Right lung (tissue), 5 donors: ENCODE results near the gene GPC5. TPM values are rescaled to one million over a fixed set of nuclear protein-coding genes. Genes with fewer than 3 reads are reported as not detected.
"Not testable (repeated sequence)": the region's sequence is repeated elsewhere in the genome, so short reads cannot be mapped to it uniquely, and the experiment has no call there.

Source experiments
- DNase-seq, 2 donors: peaks; one replicate each; pipeline ENCODE4 v3.0.0-alpha.2; 2013
- polyA plus RNA-seq, 5 donors: library from polyadenylated mRNA; unstranded; fragments of 120-200 nt; gene quantifications; one replicate each; pipeline versions ENCODE4 v1.2.1 to v1.2.3, GENCODE V29; 2013; ENCODE audit warnings: inconsistent platforms in 1 of 5, low replicate concordance in 1 of 5; ENCODE audit not compliant: insufficient read length in 5 of 5, insufficient read depth in 1 of 5

GPC5 gene
- polyA plus RNA-seq, 5 donors, result 9.2 to 17.3 (median 14.9) TPM

DNA sequence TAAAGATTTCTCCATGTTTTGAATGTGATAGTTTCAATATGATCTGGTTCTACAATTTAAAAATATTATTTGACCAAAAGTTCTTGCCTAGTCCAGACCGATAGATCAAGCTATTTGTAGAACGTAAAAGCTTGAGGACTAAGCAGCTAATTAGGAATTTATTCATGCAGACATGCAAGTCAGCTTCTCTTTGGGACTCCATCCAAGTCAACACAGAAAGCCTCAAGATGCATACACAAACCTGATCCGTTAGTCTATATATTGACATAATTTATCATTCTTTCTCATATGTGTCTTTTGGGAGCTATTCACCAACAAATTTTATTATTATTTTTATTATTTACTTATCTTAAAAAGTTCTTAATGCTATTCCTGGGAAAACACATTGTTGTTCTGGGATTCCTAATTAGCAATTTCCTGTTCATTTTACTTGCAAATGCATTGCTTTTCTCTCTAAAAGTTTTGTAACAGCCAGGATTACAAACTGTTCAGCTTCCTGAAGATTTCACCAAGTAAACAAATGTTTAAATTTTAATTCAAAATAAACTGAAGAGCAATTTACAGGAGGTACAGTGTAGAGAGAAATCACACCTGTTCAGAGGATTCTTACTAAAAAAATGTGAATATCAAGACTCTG lies 375.3 kb downstream of the GPC5 start:
- no peak for DNase-seq

DNA sequence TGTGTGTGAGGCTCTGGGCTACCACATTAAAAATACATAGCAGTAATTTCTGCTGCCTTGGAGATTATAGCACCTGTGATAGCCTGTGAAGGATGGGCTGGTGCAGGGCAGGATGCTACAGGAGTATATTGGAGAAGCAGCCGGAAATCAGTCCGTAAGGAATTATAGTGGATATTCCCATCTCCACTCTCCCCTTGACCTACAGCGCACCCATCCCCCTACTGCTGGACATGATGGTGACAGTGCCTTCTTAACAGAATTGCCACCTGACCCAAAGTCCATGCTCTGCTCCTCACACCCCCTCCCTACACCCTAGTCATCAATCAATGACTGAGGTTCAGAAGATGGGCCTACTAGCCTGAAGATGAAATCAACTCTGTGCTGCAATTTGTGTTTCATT lies 376.0 kb downstream of the GPC5 start:
- DNase-seq, result no peak

- no peak for DNase-seq
Measured at GRCh38 chr13:91776611-91777193, 378.3 kb downstream of the GPC5 start.

DNA sequence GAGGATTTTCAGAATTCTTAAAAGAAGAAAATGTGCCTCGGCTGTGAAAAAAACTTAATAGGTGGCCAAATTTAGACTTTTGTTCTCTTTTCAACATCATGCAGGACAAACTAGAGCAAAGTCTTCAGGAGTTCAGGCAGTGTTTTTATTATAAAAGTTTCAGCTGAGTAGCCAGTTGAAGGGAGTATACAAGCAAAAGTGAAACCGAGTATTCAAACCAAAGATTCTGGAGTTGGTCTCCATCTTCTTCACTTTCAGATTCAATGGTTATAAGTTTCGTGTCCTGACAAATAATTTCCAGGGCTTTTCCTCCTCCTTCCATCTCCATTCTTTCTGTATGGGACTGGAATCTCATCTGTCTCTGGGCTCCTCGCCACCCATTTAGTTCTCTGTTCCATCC lies 379.7 kb downstream of the GPC5 start:
- no peak for DNase-seq

DNA sequence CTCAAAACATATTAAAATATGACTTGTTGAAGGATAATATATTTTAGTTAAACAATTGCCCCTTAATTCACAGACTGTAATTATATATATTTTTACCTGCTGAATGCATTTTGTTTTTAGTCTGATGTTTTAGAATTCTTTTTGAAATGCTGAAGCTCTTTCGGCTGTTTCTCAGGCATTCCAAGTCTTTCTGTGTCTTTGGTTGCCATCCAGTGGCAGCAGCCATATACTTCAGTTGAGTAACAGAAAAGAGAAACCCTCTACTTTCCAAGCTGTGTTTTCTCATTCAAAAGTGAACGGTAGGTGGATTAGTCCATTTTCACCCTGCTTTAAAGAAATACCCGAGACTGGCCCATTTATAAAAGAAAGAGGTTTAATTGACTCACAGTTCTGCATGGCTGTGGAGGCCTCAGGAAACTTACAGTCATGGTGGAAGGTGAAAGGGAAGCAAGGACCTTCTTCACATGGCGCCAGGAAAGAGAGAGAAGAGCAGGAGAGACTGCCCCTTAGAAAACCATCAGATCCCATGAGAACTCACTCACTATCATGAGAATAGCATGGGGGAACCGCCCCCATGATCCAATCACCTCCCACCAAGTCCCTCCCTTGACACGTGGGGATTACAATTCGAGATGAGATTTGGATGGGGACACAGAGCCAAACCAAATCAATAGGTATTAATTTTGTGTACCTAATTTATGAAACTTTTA lies 383.7 kb downstream of the GPC5 start:
- not testable (repeated sequence) for DNase-seq

- no peak for DNase-seq
Measured at GRCh38 chr13:91785431-91786119, 387.2 kb downstream of the GPC5 start.

GRCh38 chr13:91792054-91792453 lies 393.6 kb downstream of the GPC5 start:
- DNase-seq, result no peak

- DNase-seq, result no peak
Measured at GRCh38 chr13:91797567-91797966, 399.1 kb downstream of the GPC5 start.

GRCh38 chr13:91798338-91798737 lies 399.9 kb downstream of the GPC5 start:
- not testable (repeated sequence) for DNase-seq

DNA sequence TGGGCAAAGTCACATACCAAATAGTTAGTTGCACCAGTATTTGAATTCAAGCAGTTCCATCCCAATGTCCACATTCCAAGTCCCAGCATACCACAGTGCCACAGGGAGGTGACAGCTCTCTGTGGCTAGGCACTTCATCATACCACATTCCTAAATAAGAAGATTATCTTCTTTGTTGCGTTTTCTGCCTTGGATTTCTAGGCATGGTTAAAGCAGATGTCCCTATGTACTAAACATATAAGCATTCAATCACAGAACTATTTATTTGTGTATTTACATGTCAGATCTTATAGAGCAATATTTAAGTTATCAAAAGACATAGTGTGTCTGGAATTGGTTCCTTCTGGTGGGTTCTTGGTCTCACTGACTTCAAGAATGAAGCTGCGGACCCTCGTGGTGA lies 403.4 kb downstream of the GPC5 start:
- not testable (repeated sequence) for DNase-seq

DNA sequence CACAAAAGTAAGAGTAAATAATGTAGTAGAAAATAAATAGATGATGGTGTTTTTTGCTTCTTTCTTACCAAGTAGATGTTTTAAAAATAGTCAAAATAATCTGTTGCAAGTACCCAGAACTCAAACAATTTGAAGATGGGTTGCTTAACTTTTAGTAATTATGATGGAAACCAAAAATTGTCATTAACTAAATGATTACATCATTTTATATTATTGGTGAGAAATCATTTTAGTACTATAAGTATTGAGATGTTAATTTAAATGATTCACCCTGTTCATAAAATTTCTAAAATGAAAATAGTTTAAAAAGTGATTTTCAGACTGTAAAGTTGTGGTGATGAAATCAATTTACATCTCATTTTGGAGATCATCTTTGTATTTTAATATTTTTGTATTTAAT lies 404.5 kb downstream of the GPC5 start:
- DNase-seq, result no peak

DNA sequence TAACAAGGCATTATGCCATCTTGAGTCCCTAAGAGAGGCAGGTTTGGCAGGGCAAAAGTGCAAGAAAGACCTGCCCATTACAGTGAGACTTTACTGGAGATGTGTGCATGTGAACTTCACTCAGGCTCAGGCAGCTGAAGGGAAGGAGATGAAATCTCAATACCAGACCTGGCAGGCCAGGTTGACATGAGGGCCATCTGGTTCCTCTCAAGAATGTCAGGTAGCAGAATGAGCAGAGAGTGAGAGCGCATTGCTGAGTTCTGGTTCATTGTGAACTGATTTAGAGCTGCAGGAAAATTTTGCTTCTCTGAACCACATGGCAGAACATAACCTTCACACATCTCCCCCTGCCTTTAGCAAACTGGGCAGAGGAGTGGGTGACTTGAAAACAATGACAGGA lies 406.3 kb downstream of the GPC5 start:
- no peak for DNase-seq

GRCh38 chr13:91805605-91806004 lies 407.2 kb downstream of the GPC5 start:
- no peak for DNase-seq

DNA sequence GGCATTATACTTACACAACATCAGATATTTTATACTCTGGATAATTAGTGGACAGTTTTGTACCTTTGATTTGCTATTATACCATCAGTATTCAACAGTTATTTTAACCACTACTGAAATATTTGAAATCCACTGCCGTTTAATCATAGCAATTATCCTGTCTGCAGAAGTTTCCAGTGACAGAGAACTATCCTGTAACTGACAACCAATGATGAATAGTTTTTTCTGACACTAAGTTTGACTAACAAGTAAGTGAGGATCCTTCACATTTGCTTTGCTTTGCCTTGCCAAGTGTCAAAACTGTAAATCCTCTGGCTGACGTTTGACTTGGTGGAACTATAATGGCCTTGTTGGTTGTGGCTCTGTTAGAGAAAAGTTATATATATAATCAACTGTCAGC lies 410.7 kb downstream of the GPC5 start:
- no peak for DNase-seq

- no peak for DNase-seq
Measured at GRCh38 chr13:91813253-91813652, 414.8 kb downstream of the GPC5 start.

DNA sequence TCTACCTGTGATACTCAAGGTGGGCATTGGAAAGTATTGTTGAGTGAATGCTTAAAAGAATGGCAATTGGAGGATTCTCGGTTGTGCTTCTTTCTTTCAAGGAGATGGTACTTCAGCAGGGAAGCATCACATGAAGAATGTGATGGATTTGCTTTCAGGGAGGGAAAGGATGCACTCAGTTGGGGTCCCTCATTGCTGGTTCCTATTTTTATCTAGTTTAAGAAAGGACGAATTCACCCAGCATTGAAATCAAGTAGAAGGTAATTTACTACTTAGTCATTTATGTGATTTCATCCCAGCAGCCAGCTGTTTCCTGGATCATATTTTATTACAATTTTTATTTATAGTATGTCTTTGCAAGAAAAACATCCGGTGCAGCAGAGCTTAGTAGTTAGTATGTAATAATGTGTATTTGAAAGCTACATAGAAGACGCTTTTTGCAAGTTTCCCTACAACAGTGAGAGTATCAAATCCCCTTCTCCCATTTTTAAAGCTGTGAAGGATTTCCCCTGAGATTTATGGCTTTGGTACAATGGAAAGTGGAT lies 417.9 kb downstream of the GPC5 start:
- no peak for DNase-seq

- DNase-seq, result peak in 1 of 2 donors; percentile 46
Measured at GRCh38 chr13:91817250-91817649, 418.8 kb downstream of the GPC5 start.

DNA sequence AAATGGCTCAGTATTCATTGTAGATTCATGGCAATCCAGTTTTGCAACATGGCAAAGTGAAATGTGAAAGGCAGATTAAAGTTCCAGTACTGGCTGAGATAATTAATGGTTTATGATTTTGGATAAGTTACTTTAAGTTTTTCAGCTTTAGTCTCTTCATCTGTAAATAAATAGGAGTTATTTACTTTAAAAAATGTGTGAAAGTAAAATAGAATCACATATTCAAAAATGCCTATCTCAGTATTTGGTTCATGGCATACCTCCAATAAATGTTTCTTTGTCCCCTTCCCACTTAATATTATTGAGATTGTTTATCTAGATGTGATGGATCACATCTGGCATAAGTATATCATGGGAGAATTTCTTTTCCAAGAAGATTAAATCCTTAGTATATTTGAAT lies 426.0 kb downstream of the GPC5 start:
- DNase-seq, result peak; percentile 26 to 42

DNA sequence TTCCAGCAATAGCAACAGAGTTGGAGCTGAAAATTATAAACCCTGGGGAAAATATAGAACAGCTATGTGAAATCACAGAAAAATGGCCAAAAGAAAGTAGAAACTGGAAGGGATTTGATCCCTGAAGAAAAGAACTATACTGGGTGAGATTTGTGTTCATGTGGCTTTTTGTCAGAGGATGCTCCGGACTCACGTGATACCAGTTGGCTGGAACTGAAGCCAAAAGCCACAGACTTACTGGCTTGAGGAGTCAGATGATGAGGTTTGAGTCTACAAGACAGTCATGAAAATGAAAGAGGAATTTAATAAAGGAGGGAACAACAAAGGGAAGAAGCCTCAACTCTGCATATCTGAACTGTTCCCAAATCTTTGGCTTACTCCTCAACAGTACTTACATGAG lies 427.1 kb downstream of the GPC5 start:
- DNase-seq, result no peak

DNA sequence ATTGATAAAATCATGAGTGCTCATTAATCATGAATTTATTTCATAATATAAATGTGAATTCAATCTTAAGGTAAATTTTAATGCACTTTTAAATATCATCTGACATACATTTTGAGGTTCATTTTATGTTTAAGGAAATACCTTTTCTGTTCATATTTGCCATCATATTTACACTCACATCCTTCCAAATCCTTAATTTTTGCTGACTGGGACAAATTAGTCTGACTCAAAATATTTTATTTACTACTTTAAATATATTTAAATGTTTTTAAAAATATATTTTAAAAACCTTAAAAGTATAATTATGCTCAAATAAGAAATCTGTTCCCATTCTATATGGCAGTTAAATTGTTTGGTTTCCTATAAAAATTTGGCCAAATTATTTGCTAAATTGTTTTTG lies 438.1 kb downstream of the GPC5 start:
- DNase-seq, result no peak

DNA sequence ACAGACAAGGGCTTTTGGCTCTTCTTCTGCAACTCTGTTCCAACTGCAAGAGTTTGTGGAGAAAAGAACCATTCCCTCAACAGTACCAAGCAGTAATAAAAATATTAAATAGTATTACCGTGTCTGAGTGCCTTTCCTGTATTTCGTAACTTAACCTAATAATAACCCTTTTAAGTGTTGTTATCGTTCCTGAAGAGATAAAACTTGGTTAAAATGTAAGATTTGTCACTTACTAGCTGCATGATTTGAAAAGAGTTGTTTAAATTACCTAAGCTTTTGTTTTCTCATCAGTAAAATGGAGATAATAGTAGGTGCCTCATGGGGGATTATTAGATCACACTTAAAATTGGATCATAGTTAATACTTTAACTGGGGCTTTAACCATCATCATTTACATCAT lies 447.2 kb downstream of the GPC5 start:
- no peak for DNase-seq

- DNase-seq, result no peak
Measured at GRCh38 chr13:91863699-91864098, 465.3 kb downstream of the GPC5 start.

DNA sequence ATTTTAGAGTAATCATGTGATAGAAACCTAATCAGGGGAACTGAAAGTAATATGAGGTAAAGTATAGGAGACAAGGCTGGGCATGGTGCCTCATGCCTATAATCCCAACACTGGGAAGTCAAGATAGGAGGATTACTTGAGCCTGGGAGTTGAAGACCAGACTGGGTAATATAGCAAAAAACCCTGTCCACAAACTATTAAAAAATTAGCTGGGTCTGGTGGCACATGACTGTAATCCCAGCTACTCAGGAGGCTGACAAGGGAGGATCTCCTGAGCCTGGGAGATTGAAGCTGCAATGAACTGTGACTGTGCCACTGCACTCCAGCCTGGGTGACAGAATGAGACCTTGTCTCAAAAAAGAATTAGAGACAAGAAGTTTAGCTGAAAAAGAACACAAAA lies 469.9 kb downstream of the GPC5 start:
- no peak for DNase-seq
